ENCODE results near the gene FN1.

DNA sequence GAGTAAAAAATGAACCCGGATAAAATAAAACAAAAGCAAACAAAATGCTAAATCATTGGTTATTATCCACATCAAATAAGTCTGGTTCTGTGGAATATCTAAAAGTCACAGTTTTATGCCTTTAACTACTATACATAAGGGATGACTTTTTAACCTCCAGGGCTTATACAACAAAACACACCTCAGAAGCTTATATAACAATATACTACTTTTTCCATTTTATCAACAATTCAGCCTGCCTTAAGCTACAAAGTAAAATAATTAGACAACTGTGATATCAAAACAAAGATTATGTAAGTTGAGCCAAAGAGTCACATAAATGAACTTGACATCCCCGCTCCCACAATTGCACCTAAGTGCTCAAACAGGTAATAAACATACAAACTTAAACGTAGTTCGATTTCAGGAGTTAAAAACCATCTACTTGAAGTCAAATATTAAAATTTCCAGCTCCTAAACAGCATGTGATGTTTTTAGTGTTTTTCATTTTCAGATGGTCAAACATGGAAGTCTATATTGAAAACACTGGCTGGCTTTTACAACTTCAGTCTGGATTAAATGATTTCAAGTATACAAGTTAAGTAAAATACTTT, 69.3 kb downstream of the FN1 start:
- no peak for TF ChIP-seq GATA3 (IDR thresholded peaks at IDR 0.05; ENCODE audit: low read depth, low read length)
- no peak for TF ChIP-seq GATA2 (IDR thresholded peaks at IDR 0.05; ENCODE audit: low read depth, low read length)

Measured in SH-SY5Y (cell line).